Caco-2 (cell line): Measurements from ENCODE around the gene LRRC74A. TPM values are rescaled to one million over a fixed set of nuclear protein-coding genes. Genes with fewer than 3 reads are reported as not detected.

Experiments used
- BruUV-seq: library from RNA; stranded (reverse); fragments of 400-500 nt; replicated peaks from 2 replicates; lab custom pipeline; 2021; lab: Mats Ljungman, UMichigan
- CTCF ChIA-PET: fragments of 300-600 bp; sonication (Branson Sonifier 250); formaldehyde crosslinking; loops from one replicate; lab custom pipeline; 2022; ENCODE audit warnings: antibody characterized with exemption; lab: Charles Lee
- POLR2A ChIA-PET: fragments of 300-600 bp; sonication (Branson Sonifier 250); formaldehyde crosslinking; loops from one replicate; lab custom pipeline; 2022; ENCODE audit warnings: antibody characterized with exemption; lab: Charles Lee
- DNase-seq, 2 experiments: peaks; one replicate each; pipeline versions ENCODE4 v3.0.0 to v3.0.0-alpha.2; 2020 to 2022
- H3K27me3 ChIP-seq: replicated peaks from 2 replicates; pipeline ENCODE4 v1.6.0; 2011; ENCODE audit warnings: low read length; ENCODE audit not compliant: control insufficient read depth, insufficient read depth
- H3K36me3 ChIP-seq: 2 replicates; pipeline ENCODE4 v1.5.1; 2011; ENCODE audit warnings: low read length; ENCODE audit not compliant: control insufficient read depth, insufficient read depth
- H3K4me1 ChIP-seq: fragments of 250-450 bp; sonication (Bioruptor Pico); 2 replicates; pipeline ENCODE4 v1.5.1; 2020; ENCODE audit warnings: mild to moderate bottlenecking
- H3K4me3 ChIP-seq: 2 replicates; pipeline ENCODE4 v1.5.1; 2011; ENCODE audit warnings: low read depth, mild to moderate bottlenecking, control low read depth, low read length
- H3K9me3 ChIP-seq: fragments of 250-450 bp; sonication (Bioruptor Pico); 2 replicates; pipeline ENCODE4 v1.5.1; 2020; ENCODE audit warnings: mild to moderate bottlenecking, moderate library complexity
- H3K27ac Mint-ChIP-seq: one replicate; pipeline ENCODE4 v1.8.0; 2022; ENCODE audit warnings: mixed read lengths; ENCODE audit not compliant: unreplicated experiment
- H3K27me3 Mint-ChIP-seq: one replicate; pipeline ENCODE4 v1.8.0; 2022; ENCODE audit warnings: mixed read lengths; ENCODE audit not compliant: insufficient read depth, unreplicated experiment
- H3K36me3 Mint-ChIP-seq: one replicate; pipeline ENCODE4 v1.8.0; 2022; ENCODE audit warnings: mild to moderate bottlenecking, mixed read lengths; ENCODE audit not compliant: insufficient read depth, unreplicated experiment
- H3K4me1 Mint-ChIP-seq: one replicate; pipeline ENCODE4 v1.8.0; 2022; ENCODE audit warnings: low read depth, mixed read lengths; ENCODE audit not compliant: unreplicated experiment
- H3K4me3 Mint-ChIP-seq: one replicate; pipeline ENCODE4 v1.8.0; 2022; ENCODE audit warnings: mild to moderate bottlenecking, moderate library complexity, mixed read lengths; ENCODE audit not compliant: unreplicated experiment
- H3K9me3 Mint-ChIP-seq: one replicate; pipeline ENCODE4 v1.8.0; 2022; ENCODE audit warnings: mixed read lengths; ENCODE audit not compliant: unreplicated experiment
- intact Hi-C: fragments of 100-400 bp; cut with micrococcal nuclease; formaldehyde crosslinking; loops from one replicate; pipeline ENCODE4 v1.10.0; 2022; ENCODE audit not compliant: unreplicated experiment
- total RNA-seq: library from RNA; stranded (reverse); gene quantifications from 2 replicates; pipeline ENCODE4 v1.2.3, GENCODE V29; 2022
- TF ChIP-seq, protein P1 (sequence below), 2 experiments: fragments of 200-600 bp in 1 of 2; IDR thresholded peaks; 1 replicate in 1 of 2; 2 replicates in 1 of 2; pipeline versions ENCODE4 v1.5.1 to v1.8.0; 2011 to 2022; ENCODE audit warnings: antibody characterized with exemption in 1 of 2, control low read depth in 1 of 2, inconsistent platforms in 1 of 2, low read depth in 1 of 2, low read length in 1 of 2, mild to moderate bottlenecking in 1 of 2, moderate library complexity in 1 of 2; ENCODE audit not compliant: insufficient read depth in 1 of 2, severe bottlenecking in 1 of 2, unreplicated experiment in 1 of 2

LRRC74A gene
- total RNA-seq, 1 experiment from 2014 or later, result not detected

DNA sequence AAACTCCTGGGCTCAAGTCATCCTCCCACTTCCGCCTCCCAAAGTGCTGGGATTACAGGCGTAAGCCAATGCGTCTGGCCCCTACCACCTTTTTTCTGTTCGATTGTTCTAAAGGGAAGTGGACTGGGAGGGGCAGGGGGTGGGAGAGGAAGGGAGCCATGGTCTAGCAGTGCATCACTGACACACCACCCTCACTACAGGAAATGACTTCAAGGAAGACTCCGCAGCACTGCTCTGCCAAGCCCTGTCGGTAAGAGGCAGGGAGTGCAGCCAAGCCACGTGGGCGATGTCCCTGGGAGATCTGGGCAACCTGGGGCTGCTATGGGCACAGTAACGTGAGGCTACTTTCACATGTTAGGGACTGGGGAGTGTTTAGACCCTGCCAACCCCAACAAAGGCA lies 18.0 kb downstream of the LRRC74A start:
- Mint-ChIP-seq H3K4me1 (peaks cover 8% of the 10 kb centered on the region), H3K27ac (no peak overlapping the region), H3K27me3 (peaks cover 7% of the 10 kb centered on the region), H3K4me3 (no peak overlapping the region), H3K36me3 (no peaks in the 10 kb centered on the region), H3K9me3 (no peaks in the 10 kb centered on the region)
- H3K36me3 ChIP-seq, result no peaks in the 10 kb centered on the region
- TF ChIP-seq, protein P1, sequence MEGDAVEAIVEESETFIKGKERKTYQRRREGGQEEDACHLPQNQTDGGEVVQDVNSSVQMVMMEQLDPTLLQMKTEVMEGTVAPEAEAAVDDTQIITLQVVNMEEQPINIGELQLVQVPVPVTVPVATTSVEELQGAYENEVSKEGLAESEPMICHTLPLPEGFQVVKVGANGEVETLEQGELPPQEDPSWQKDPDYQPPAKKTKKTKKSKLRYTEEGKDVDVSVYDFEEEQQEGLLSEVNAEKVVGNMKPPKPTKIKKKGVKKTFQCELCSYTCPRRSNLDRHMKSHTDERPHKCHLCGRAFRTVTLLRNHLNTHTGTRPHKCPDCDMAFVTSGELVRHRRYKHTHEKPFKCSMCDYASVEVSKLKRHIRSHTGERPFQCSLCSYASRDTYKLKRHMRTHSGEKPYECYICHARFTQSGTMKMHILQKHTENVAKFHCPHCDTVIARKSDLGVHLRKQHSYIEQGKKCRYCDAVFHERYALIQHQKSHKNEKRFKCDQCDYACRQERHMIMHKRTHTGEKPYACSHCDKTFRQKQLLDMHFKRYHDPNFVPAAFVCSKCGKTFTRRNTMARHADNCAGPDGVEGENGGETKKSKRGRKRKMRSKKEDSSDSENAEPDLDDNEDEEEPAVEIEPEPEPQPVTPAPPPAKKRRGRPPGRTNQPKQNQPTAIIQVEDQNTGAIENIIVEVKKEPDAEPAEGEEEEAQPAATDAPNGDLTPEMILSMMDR (IDR thresholded peaks at IDR 0.05; ENCODE audit: insufficient read depth in 1 of 2, low read depth in 1 of 2, low read length in 1 of 2, severe bottlenecking in 1 of 2, unreplicated experiment in 1 of 2), result no peak
- no peak for DNase-seq
- H3K4me1 ChIP-seq, result 0 out of 2 replicates have a peak, but pooled peaks cover 3% of the 10 kb centered on the region
- no peaks in the 10 kb centered on the region for H3K9me3 ChIP-seq
- no peaks in the 10 kb centered on the region; the same call in 1 of the 2 replicates for H3K27me3 ChIP-seq
- no TSS peak for BruUV-seq
- ChIA-PET CTCF (no interaction called here), POLR2A (no interaction called here)
- intact Hi-C loops, result no loop called here
- no peak overlapping the region for H3K4me3 ChIP-seq

DNA sequence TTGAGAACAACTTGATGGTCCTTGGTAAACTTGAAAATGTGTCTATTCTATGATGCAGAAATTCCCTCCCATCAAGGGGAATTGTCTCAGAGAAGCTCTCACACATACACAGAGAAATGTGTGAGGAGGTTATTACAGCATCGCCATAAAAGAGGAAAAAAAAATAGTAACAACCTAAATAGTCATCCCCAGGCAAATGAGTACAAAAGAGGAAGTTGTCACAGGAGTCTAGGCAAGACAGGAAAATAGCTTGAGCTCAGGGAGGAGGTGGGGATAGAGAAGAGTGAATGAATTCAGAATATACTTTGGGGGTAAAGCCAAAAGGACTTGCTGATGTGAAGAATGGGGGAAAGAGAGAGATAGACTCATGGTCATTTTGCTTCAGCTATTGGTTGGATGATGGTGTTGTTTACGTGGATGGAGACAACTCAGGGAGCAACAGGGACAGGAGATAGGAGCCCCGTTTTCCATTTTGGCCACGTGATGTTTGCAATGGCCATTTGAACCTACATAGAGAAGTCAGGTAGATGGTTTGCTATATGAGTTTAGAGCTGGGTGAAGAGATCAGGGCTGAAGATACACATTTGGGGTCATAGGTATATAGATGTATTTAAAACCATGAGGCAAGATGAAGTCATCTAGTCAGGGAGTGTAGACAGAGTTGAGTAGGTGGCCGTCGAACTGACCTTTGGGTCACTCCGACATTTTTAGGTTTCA lies 20.3 kb downstream of the LRRC74A start:
- Mint-ChIP-seq H3K27ac (no peak overlapping the region), H3K4me3 (no peak overlapping the region), H3K9me3 (no peaks in the 10 kb centered on the region), H3K36me3 (no peaks in the 10 kb centered on the region), H3K27me3 (peaks cover 7% of the 10 kb centered on the region), H3K4me1 (peaks cover 8% of the 10 kb centered on the region)
- no peak overlapping the region for H3K4me3 ChIP-seq
- intact Hi-C loops, result no loop called here
- ChIA-PET POLR2A (no interaction called here), CTCF (no interaction called here)
- H3K27me3 ChIP-seq, result no peaks in the 10 kb centered on the region; the same call in 1 of the 2 replicates
- DNase-seq, result no peak
- no TSS peak for BruUV-seq
- no peaks in the 10 kb centered on the region for H3K9me3 ChIP-seq
- 0 out of 2 replicates have a peak, but pooled peaks cover 3% of the 10 kb centered on the region for H3K4me1 ChIP-seq
- H3K36me3 ChIP-seq, result no peaks in the 10 kb centered on the region
- TF ChIP-seq, protein P1 (IDR thresholded peaks at IDR 0.05; ENCODE audit: insufficient read depth in 1 of 2, low read depth in 1 of 2, low read length in 1 of 2, severe bottlenecking in 1 of 2, unreplicated experiment in 1 of 2), result no peak

DNA sequence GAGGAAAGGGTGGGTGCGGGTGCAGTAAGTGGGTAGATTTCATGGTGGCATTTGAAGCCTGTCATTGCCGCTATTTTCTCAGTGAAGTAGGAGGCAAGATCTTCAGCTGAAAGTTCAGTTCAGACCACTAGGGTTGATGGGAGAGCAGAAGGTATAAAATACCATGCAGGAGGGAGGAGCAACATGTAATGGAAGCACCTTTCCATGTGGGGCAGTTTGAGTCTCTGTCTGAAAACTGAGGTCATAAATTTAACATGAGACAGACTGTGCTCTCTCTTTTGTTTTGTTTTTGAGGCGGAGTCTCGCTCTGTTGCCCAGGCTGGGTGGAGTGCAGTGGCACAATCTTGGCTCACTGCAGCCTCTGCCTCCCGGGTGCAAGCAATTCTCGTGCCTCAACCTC lies 22.7 kb downstream of the LRRC74A start:
- peaks cover 7% of the 10 kb centered on the region for H3K27me3 Mint-ChIP-seq
- H3K27me3 ChIP-seq, result no peaks in the 10 kb centered on the region
- no peaks in the 10 kb centered on the region for H3K36me3 Mint-ChIP-seq
- H3K4me1 Mint-ChIP-seq, result peaks cover 8% of the 10 kb centered on the region
- no peaks in the 10 kb centered on the region for H3K9me3 Mint-ChIP-seq
- ChIA-PET CTCF (interaction anchor here (0.7 to 1.3 kb wide), 2 partner anchors 27 to 65 kb away, joined by 3 read pairs; no protein-coding TSS in a partner anchor), POLR2A (no interaction called here)
- TF ChIP-seq, protein P1 (IDR thresholded peaks at IDR 0.05; ENCODE audit: insufficient read depth in 1 of 2, low read depth in 1 of 2, low read length in 1 of 2, severe bottlenecking in 1 of 2, unreplicated experiment in 1 of 2), result peak in 1 of 2 experiments; percentile 7
- H3K4me1 ChIP-seq, result 0 out of 2 replicates have a peak, but pooled peaks cover 3% of the 10 kb centered on the region
- H3K9me3 ChIP-seq, result no peaks in the 10 kb centered on the region
- H3K27ac Mint-ChIP-seq, result no peak overlapping the region
- no peak overlapping the region for H3K4me3 Mint-ChIP-seq
- no peaks in the 10 kb centered on the region for H3K36me3 ChIP-seq
- intact Hi-C loops, result no loop called here
- DNase-seq, result no peak
- H3K4me3 ChIP-seq, result no peak overlapping the region
- BruUV-seq, result no TSS peak
